ENCODE results near the gene PDE3B. TPM values are rescaled to one million over a fixed set of nuclear protein-coding genes. Genes with fewer than 3 reads are reported as not detected.

The PDE3B gene
- total RNA-seq, 1 experiment from 2014 or later: 6.7 TPM

- ChIA-PET RAD21 (ENCODE audit: low non-redundant PET in 1 of 2, low total read pairs in 2 of 2, uncharacterized antibody in 2 of 2, unreplicated experiment in 2 of 2) (no interaction called here), CTCF (no interaction called here), POLR2A (no interaction called here)
- Histone ChIP-seq H3K79me2 (ENCODE audit: insufficient read depth, low read length) (no peaks in the 10 kb centered on the region), H3K9ac (ENCODE audit: low read length) (no peak overlapping the region), H3K9me3 (ENCODE audit: control insufficient read depth in 1 of 2, insufficient read depth in 1 of 2, low read depth in 1 of 2, low read length in 2 of 2) (no peaks in the 10 kb centered on the region), H3K4me2 (ENCODE audit: low read length) (no peak overlapping the region), H3K4me3 (replicated peaks in 1 of 2; ENCODE audit: low read depth in 1 of 2, low read length in 2 of 2) (no peak overlapping the region), H3K36me3 (ENCODE audit: control insufficient read depth in 1 of 2, insufficient read depth in 2 of 2, low read length in 2 of 2) (no peaks in the 10 kb centered on the region), H3K27ac (ENCODE audit: low read depth, low read length) (no peak overlapping the region), H3K9me2 (ENCODE audit: insufficient read depth) (no peaks in the 10 kb centered on the region), H2AFZ (ENCODE audit: low read depth, low read length, poor library complexity, severe bottlenecking) (no peak overlapping the region), H3K4me1 (ENCODE audit: control insufficient read depth in 1 of 2, insufficient read depth in 2 of 2, low read length in 2 of 2) (0 out of 4 replicates have a peak, but pooled peaks cover 0 to 2% of the 10 kb centered on the region in 2 experiments), H3K27me3 (ENCODE audit: insufficient read depth, low read length) (no peaks in the 10 kb centered on the region), H4K20me1 (ENCODE audit: insufficient read depth) (no peaks in the 10 kb centered on the region)
- ATAC-seq (no peak), DNase-seq (ENCODE audit: low read depth, low spot score) (no peak)
- TF ChIP-seq SRF (IDR thresholded peaks at IDR 0.05; ENCODE audit: low read depth): no peak
- no peak for TF ChIP-seq EZH2phosphoT487 (IDR thresholded peaks at IDR 0.05; ENCODE audit: borderline replicate concordance)
- TF ChIP-seq CBX3 (IDR thresholded peaks at IDR 0.05; ENCODE audit: low read depth): no peak
- TF ChIP-seq SIN3A (IDR thresholded peaks at IDR 0.05; ENCODE audit: low read depth): no peak
- TF ChIP-seq ZNF274 (IDR thresholded peaks at IDR 0.05; ENCODE audit: low read depth, low read length): no peak
- TF ChIP-seq POLR2AphosphoS5 (IDR thresholded peaks at IDR 0.05; ENCODE audit: low read depth, low read length): no peak
- TF ChIP-seq REST (IDR thresholded peaks at IDR 0.05; ENCODE audit: low read depth): no peak
- no peak for TF ChIP-seq RAD21 (IDR thresholded peaks at IDR 0.05; ENCODE audit: low read depth)
- TF ChIP-seq ATF3 (IDR thresholded peaks at IDR 0.05): no peak
- TF ChIP-seq FOSL1 (IDR thresholded peaks at IDR 0.05; ENCODE audit: low read depth): no peak
- no peak for TF ChIP-seq MAX (IDR thresholded peaks at IDR 0.05)
- TF ChIP-seq ZBTB33 (IDR thresholded peaks at IDR 0.05; ENCODE audit: extremely low read depth, insufficient replicate concordance, low read length): no peak
- TF ChIP-seq JUND (IDR thresholded peaks at IDR 0.05): no peak
- TF ChIP-seq CTCF (IDR thresholded peaks at IDR 0.05 in 2 of 3, conservative IDR thresholded peaks at IDR 0.05 in 1 of 3; ENCODE audit: borderline replicate concordance in 1 of 3, insufficient read depth in 1 of 3, low read depth in 2 of 3, low read length in 2 of 3): no peak
- no peak for TF ChIP-seq ELF1 (IDR thresholded peaks at IDR 0.05; ENCODE audit: borderline replicate concordance, low read depth)
- intact Hi-C loops (cut with micrococcal nuclease): no loop called here
- BruUV-seq (replicated peaks): no TSS peak
These were observed 230.0 kb downstream of the PDE3B start for GRCh38 chr11:14873632-14874031.
